Neural progenitor cell (in vitro differentiated cells): Measurements from ENCODE around the gene CEP170B.
"Not testable (repeated sequence)": the region's sequence is repeated elsewhere in the genome, so short reads cannot be mapped to it uniquely, and the experiment has no call there.

ENCODE experiments used
- EZH2 ChIP-seq: fragments of 200-600 bp; sonication (generic); IDR thresholded peaks from 2 replicates; pipeline ENCODE4 v1.6.1; 2017; ENCODE audit warnings: antibody characterized with exemption, mild to moderate bottlenecking, moderate library complexity
- EZH2phosphoT487 ChIP-seq: fragments of 200-600 bp; sonication (generic); IDR thresholded peaks from 2 replicates; pipeline ENCODE4 v1.6.1; 2017; ENCODE audit warnings: antibody characterized with exemption
- TF ChIP-seq, protein P1 (sequence below): fragments of 200-600 bp; sonication (generic); IDR thresholded peaks from 2 replicates; pipeline ENCODE4 v1.5.1; 2017; ENCODE audit warnings: antibody characterized with exemption, mild to moderate bottlenecking

- TF ChIP-seq, protein P1, sequence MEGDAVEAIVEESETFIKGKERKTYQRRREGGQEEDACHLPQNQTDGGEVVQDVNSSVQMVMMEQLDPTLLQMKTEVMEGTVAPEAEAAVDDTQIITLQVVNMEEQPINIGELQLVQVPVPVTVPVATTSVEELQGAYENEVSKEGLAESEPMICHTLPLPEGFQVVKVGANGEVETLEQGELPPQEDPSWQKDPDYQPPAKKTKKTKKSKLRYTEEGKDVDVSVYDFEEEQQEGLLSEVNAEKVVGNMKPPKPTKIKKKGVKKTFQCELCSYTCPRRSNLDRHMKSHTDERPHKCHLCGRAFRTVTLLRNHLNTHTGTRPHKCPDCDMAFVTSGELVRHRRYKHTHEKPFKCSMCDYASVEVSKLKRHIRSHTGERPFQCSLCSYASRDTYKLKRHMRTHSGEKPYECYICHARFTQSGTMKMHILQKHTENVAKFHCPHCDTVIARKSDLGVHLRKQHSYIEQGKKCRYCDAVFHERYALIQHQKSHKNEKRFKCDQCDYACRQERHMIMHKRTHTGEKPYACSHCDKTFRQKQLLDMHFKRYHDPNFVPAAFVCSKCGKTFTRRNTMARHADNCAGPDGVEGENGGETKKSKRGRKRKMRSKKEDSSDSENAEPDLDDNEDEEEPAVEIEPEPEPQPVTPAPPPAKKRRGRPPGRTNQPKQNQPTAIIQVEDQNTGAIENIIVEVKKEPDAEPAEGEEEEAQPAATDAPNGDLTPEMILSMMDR, result not testable (repeated sequence)
- not testable (repeated sequence) for TF ChIP-seq EZH2phosphoT487, EZH2
Measured at GRCh38 chr14:104945266-104945665, 80.2 kb downstream of the CEP170B start.
